H54 (cell line): ENCODE measurements around the gene ANKS6.

Source experiments
- DNase-seq: peaks from one replicate; pipeline ENCODE4 v3.0.0; 2011; ENCODE audit warnings: low spot score, mixed read lengths; ENCODE audit not compliant: insufficient read length
- FAIRE-seq: peaks from 3 replicates; lab custom pipeline; 2011; peaks lifted over from hg19 to GRCh38; lab: Jason Lieb, UNC
- POLR2A ChIP-seq: IDR thresholded peaks from 2 replicates; pipeline ENCODE4 v1.6.1; 2011; ENCODE audit warnings: low read depth, mild to moderate bottlenecking, low read length

The ANKS6 gene

DNA sequence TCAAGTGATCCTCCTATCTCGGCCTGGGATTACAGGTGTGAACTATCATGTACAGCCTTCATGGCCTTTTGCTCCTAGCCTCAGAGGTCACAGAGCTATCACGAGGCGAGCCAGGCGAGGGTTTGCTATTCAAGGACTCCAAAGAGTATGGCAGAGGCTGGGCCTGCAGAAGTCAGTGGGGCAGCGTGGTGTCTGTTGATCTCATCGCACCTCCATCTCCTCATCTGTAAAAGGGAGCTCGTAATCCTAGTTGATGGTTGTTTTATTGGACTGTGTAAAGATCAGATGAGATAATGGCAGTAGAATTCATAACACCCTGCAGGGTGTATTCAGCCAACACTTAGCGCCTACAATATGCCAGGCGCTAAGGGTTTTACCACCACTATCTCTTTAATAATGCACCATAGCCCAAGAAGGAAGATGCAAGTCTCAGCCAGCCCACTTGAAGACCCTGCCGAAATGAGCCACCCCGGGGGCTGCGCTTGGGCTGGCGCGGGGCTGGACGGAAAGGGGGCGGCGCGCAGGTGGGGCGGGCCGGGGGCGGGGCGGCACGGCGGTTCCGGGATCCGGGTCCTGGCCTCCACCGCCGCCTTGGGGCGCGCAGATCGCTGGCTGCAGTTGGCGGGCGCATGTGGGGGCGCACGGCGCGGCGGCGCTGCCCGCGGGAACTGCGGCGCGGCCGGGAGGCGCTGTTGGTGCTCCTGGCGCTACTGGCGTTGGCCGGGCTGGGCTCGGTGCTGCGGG lies 10.9 kb upstream of the ANKS6 start, which contains the start of gene GALNT12:
Gene GALNT12, plus strand, starts transcription at position 601 of the 744 bp plus-strand sequence. Its CDS starts 29 bp downstream, at position 630.
- TF ChIP-seq POLR2A = peak; percentile 62; the same call in 1 of the 2 replicates
- DNase-seq (no peak), FAIRE-seq (no peak)

DNA sequence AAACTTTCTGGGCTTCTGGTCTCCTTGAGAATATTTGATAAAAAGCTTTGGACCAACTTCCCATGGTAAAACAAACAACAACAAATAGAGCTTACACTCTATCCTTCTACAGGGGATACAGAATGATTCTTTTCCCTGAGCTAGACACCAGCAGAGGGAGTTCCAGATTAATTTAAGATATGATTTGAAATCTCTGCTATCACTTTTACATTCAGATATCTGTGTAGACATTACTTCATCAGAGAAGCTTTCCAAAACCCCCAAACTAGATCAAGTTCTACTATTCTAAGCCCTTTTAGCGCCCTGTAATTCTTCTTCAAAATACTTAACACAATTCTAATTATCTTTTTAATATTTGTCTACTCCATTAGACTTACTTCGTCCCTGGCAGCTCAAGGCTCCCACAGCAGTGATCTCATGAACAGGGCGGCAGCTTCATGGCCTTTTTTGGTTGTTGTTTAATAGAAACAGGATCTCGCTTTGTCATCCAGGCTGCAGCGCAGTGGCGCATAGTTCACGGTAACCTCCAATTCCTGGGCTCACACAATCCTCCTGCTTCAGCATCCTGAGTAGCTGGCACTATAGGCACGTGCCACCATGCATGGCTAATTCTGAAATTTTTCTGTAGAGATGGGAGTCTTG lies 10.2 kb upstream of the ANKS6 start:
- FAIRE-seq (no peak), DNase-seq (no peak)
- no peak for TF ChIP-seq POLR2A

DNA sequence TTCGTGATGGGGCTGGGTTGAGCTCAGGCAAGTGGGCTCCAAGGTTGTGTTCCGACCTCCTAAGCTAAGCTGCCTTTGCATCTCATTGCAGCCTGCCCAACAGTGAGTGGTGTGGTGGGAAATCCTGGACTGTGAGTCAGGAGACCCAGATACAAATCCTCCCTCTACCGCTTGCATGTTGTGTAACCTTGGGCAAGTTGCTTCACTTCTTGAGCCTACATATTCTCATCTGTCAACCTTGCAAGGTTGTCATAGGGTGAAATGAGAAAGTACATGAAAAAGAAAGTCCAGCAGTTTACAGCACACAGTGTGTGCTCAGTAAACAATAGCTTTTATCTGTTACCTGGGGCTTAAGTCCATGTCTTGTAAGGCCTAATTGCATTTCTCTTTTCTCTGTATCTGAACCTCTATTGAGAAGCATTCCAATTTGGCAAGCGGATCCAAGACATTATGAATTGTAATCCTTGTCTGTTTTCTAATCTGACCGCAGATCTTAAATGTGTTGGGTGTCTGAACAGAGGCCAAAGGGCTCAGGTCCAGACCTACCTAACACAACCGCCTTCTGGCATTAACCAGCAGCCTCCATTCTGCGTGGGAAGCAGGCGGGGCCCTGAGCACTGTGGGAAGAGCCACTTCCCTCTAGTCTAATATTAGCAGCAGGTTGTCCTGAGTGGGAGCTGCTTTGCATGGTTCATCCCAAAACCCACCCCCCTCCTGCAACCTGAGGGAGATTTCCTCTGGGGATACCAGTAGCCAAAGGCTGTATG lies 9.3 kb upstream of the ANKS6 start:
- TF ChIP-seq POLR2A = no peak
- DNase-seq = no peak
- FAIRE-seq = no peak

DNA sequence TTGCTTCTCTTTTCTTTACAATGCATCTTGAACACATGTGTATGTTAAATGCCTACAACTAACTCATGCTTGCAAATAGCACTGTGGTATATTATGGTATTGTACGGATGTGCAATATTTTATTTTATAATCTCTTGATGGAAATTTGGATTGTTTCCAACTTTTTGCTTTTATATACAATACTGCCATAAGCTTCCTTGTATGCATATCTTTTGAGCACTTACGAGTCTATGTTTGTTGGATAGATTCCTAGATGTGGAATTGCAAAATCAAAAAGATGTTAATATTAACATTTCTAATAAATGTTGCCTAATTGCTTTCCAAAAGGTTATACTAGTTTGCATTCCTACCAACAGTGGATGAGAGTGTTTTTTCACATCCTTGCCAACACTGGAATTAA lies 7.7 kb upstream of the ANKS6 start:
- TF ChIP-seq POLR2A = no peak
- no peak for DNase-seq

GRCh38 chr9:98801969-98802371 lies 5.6 kb upstream of the ANKS6 start:
- peak; percentile 61 for DNase-seq
- TF ChIP-seq POLR2A = no peak
- FAIRE-seq = no peak

More for the DNA sequence above, 7.7 kb upstream of the ANKS6 start:
- no peak for FAIRE-seq

DNA sequence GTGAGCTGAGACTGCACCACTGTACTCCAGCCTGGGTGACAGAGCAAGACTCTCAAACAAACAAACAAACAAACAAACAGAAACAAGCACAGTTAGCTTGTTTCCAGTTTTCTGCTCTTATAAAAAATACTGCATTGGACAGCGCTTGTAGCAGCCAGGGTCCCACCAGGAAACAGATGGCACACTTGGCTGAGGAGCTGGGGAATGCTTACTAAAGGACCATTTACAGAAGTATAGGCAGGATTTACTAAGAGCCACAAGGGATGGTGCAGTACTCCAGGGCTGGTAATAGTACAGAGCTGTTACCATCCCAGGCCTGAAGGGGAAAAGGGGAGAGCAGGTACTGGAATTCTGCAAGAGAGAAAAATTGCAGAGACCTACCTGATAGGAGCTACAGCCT lies 5.2 kb upstream of the ANKS6 start:
- TF ChIP-seq POLR2A = no peak
- FAIRE-seq = no peak
- DNase-seq = no peak

DNA sequence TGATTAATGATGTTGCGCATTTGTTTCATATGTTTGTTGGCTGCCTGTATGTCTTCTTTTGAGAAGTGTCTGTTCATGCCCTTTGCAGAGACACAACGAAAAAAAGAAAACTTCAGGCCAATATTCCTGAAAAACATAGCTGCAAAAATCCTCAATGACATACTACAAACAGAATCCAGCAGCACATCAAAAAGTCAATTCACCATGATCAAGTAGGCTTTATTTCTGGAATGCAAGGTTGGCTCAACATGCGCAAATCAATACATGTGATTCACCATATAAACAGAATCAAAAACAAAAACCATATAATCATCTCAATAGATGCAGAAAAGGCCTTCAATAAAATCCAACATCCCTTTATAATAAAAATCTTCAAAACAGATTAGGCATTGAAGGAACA lies 1.9 kb upstream of the ANKS6 start:
- DNase-seq (no peak), FAIRE-seq (no peak)
- TF ChIP-seq POLR2A = no peak

GRCh38 chr9:98797491-98797890 lies 1.1 kb upstream of the ANKS6 start:
- no peak for TF ChIP-seq POLR2A

DNA sequence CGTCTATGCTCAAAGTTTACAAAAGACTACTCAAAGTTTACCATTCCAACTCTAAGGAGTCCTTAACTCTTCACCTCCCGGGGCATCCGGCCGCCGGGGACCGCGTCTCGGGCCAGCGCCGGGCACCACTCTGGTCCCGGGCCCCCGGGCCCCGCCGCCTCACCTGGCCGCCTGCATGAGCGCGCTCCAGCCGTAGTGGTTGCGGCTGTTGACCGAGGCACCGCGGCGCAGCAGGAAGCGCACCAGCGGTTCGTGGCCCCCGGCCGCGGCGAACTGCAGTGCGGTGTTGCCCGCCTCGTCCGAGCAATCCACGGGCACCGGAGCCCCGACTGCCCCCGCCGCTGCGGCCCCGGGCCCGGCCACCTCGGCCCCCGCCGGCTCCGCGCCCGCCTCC lies 388 bp downstream of the ANKS6 start:
- no peak for DNase-seq
- no peak for FAIRE-seq

More at GRCh38 chr9:98797491-98797890, 1.1 kb upstream of the ANKS6 start:
- FAIRE-seq (no peak), DNase-seq (no peak)

GRCh38 chr9:98795295-98795955 lies 930 bp downstream of the ANKS6 start:
- FAIRE-seq = no peak
- no peak for DNase-seq
- no peak for TF ChIP-seq POLR2A

More for the DNA sequence above, 388 bp downstream of the ANKS6 start:
- no peak for TF ChIP-seq POLR2A

- FAIRE-seq (no peak), DNase-seq (no peak)
Measured at GRCh38 chr9:98794802-98795201, 1.6 kb downstream of the ANKS6 start.

DNA sequence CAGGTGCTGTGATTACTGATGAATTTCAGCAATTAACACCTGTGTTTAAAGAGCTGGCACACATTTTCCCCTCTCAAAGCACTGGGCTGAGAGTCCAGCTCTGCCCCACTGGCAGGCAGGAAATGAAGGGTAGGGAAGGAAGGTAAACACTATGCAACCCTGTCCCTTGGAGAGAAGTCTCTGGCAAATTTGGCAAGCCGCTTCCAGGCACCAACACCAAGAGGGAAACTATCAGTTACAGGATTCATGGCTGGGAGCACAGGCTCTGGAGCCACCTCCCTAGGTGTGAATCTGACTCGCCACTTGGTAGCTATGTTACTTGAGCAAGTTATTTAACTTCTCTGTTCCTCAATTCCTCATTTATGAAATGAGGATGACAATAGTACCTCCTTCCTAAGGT lies 3.3 kb downstream of the ANKS6 start:
- FAIRE-seq (no peak), DNase-seq (no peak)
- no peak for TF ChIP-seq POLR2A

More at GRCh38 chr9:98794802-98795201, 1.6 kb downstream of the ANKS6 start:
- no peak for TF ChIP-seq POLR2A
